PC-3 (cell line): Measurements from ENCODE around the gene ARHGAP11A. TPM values are rescaled to one million over a fixed set of nuclear protein-coding genes. Genes with fewer than 3 reads are reported as not detected.

Experiments used
- ATAC-seq: fragments of 200-7000 bp; cut with Tn5 transposase; 2 replicates; pipeline ENCODE4 v1.9.1; 2020; ENCODE audit warnings: mild to moderate bottlenecking, moderate library complexity
- BruUV-seq: library from RNA; stranded (reverse); fragments of 400-500 nt; replicated peaks from 2 replicates; lab custom pipeline; 2021; lab: Mats Ljungman, UMichigan
- CTCF ChIA-PET: fragments of 300-600 bp; sonication (Branson Sonifier 250); formaldehyde crosslinking; loops from one replicate; lab custom pipeline; 2022; ENCODE audit warnings: antibody characterized with exemption; lab: Charles Lee
- POLR2A ChIA-PET: fragments of 300-600 bp; sonication (Branson Sonifier 250); formaldehyde crosslinking; loops from one replicate; lab custom pipeline; 2022; ENCODE audit warnings: antibody characterized with exemption; ENCODE audit not compliant: unreplicated experiment; lab: Charles Lee
- DNase-seq: peaks from one replicate; pipeline ENCODE4 v3.0.0-alpha.2; 2015
- H2AFZ ChIP-seq: fragments of 300-600 bp; sonication (generic); 2 replicates; pipeline ENCODE4 v1.6.0; 2016; ENCODE audit warnings: antibody characterized with exemption, low read length
- H3F3A ChIP-seq: fragments of 300-600 bp; sonication (generic); one replicate; pipeline ENCODE4 v1.6.0; 2017; ENCODE audit warnings: antibody characterized with exemption, low read length, control low read depth, mild to moderate bottlenecking; ENCODE audit not compliant: unreplicated experiment
- H3K27ac ChIP-seq: fragments of 300-600 bp; sonication (generic); 2 replicates; pipeline ENCODE4 v1.5.1; 2016; ENCODE audit warnings: mild to moderate bottlenecking, low read length
- H3K27me3 ChIP-seq: fragments of 300-600 bp; sonication (generic); 2 replicates; pipeline ENCODE4 v1.6.1; 2016; ENCODE audit warnings: low read length, mixed read lengths
- H3K36me3 ChIP-seq: fragments of 300-600 bp; sonication (generic); 2 replicates; pipeline ENCODE4 v1.6.1; 2016; ENCODE audit warnings: low read depth, mixed run types, low read length, mixed read lengths
- H3K4me1 ChIP-seq: fragments of 300-600 bp; sonication (generic); 2 replicates; pipeline ENCODE4 v1.5.1; 2016; ENCODE audit warnings: low read length; ENCODE audit not compliant: insufficient read depth
- H3K4me2 ChIP-seq: fragments of 300-600 bp; sonication (generic); 2 replicates; pipeline ENCODE4 v1.6.0; 2016; ENCODE audit warnings: low read length
- H3K4me3 ChIP-seq: fragments of 300-600 bp; sonication (generic); 2 replicates; pipeline ENCODE4 v1.5.1; 2016; ENCODE audit warnings: mild to moderate bottlenecking, low read length, mixed read lengths
- H3K79me2 ChIP-seq: fragments of 300-600 bp; sonication (generic); 2 replicates; pipeline ENCODE4 v1.6.1; 2017; ENCODE audit warnings: low read length, mixed read lengths
- H3K9ac ChIP-seq: fragments of 300-600 bp; sonication (generic); 2 replicates; pipeline ENCODE4 v1.6.0; 2016; ENCODE audit warnings: mild to moderate bottlenecking, low read length
- H3K9me2 ChIP-seq: fragments of 300-600 bp; sonication (generic); replicated peaks from 2 replicates; pipeline ENCODE4 v1.6.1; 2016; ENCODE audit warnings: mixed run types, low read length, mixed read lengths
- H3K9me3 ChIP-seq: fragments of 300-600 bp; sonication (generic); 2 replicates; pipeline ENCODE4 v1.6.1; 2016; ENCODE audit warnings: low read length, mixed read lengths
- H4K20me1 ChIP-seq: fragments of 300-600 bp; sonication (generic); 2 replicates; pipeline ENCODE4 v1.6.1; 2016; ENCODE audit warnings: low read length, mixed read lengths
- EZH2 ChIP-seq: fragments of 300-600 bp; sonication (generic); IDR thresholded peaks from one replicate; pipeline ENCODE4 v1.6.1; 2017; ENCODE audit warnings: antibody characterized with exemption, mild to moderate bottlenecking, low read length; ENCODE audit not compliant: unreplicated experiment
- EZH2phosphoT487 ChIP-seq: fragments of 300-600 bp; sonication (generic); IDR thresholded peaks from 2 replicates; pipeline ENCODE4 v1.6.1; 2018; ENCODE audit warnings: mild to moderate bottlenecking, antibody characterized with exemption, low read length, borderline replicate concordance
- intact Hi-C: fragments of 100-400 bp; cut with micrococcal nuclease; formaldehyde crosslinking; loops from 2 replicates; pipeline ENCODE4 v1.9.0; 2023
- total RNA-seq: library from RNA; depleted of rRNA; stranded (reverse); fragments of >200 nt; gene quantifications from 2 replicates; pipeline ENCODE4 v1.2.3, GENCODE V29; 2014
- TF ChIP-seq, protein P1 (sequence below): fragments of 300-600 bp; sonication (generic); conservative IDR thresholded peaks from 2 replicates; pipeline ENCODE4 v1.5.1; 2017; ENCODE audit warnings: antibody characterized with exemption, low read depth, mild to moderate bottlenecking, low read length

Gene ARHGAP11A
- total RNA-seq, 1 experiment from 2014 or later = 38.2 TPM

DNA sequence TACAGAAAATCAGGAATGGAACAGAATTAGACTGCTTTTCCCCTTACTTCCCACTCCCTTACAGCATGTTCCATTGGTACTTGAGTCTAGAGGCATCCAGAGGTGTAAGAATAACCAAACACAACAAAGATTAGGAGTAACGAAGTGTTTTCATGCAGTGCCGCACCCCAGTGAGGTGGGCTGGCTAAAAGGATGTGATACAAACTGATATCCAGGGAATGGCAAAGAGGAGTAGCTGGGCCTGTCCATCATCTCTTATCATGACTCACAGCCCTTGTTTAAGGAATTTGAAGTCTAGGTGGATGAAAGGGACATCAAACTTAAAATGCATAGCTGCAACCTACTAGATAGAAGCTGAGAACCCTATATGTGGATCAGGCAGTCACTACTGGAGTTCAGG, 42.6 kb downstream of the ARHGAP11A start:
- no peaks in the 10 kb centered on the region for H3K9me3 ChIP-seq
- H3K4me3 ChIP-seq = no peak overlapping the region
- H2AFZ ChIP-seq = no peak overlapping the region
- peaks cover 9% of the 10 kb centered on the region for H3F3A ChIP-seq
- H3K79me2 ChIP-seq = no peaks in the 10 kb centered on the region
- CTCF ChIA-PET = interaction anchor here (1.2 kb wide), 1 partner anchor 9 kb away, joined by 5 read pairs; no protein-coding TSS in a partner anchor
- H3K27ac ChIP-seq = peak overlapping the region; percentile 90
- POLR2A ChIA-PET = interaction anchor here (0.6 kb wide), 1 partner anchor 411 kb away, joined by 7 read pairs; no protein-coding TSS in a partner anchor
- intact Hi-C loops = loop anchor here (2.0 kb wide), 1 partner anchor 411 kb away; no protein-coding TSS in a partner anchor
- TF ChIP-seq, protein P1, sequence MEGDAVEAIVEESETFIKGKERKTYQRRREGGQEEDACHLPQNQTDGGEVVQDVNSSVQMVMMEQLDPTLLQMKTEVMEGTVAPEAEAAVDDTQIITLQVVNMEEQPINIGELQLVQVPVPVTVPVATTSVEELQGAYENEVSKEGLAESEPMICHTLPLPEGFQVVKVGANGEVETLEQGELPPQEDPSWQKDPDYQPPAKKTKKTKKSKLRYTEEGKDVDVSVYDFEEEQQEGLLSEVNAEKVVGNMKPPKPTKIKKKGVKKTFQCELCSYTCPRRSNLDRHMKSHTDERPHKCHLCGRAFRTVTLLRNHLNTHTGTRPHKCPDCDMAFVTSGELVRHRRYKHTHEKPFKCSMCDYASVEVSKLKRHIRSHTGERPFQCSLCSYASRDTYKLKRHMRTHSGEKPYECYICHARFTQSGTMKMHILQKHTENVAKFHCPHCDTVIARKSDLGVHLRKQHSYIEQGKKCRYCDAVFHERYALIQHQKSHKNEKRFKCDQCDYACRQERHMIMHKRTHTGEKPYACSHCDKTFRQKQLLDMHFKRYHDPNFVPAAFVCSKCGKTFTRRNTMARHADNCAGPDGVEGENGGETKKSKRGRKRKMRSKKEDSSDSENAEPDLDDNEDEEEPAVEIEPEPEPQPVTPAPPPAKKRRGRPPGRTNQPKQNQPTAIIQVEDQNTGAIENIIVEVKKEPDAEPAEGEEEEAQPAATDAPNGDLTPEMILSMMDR = no peak
- TF ChIP-seq EZH2 (no peak), EZH2phosphoT487 (no peak)
- H3K4me1 ChIP-seq = peaks cover 58% of the 10 kb centered on the region
- H3K36me3 ChIP-seq = peaks cover 12% of the 10 kb centered on the region; the same call in 1 of the 2 replicates
- no peaks in the 10 kb centered on the region for H3K9me2 ChIP-seq
- no peak overlapping the region for H3K4me2 ChIP-seq
- no TSS peak for BruUV-seq
- H4K20me1 ChIP-seq = no peaks in the 10 kb centered on the region
- no peak for ATAC-seq
- no peaks in the 10 kb centered on the region for H3K27me3 ChIP-seq
- peak; percentile 31 for DNase-seq
- H3K9ac ChIP-seq = no peak overlapping the region

DNA sequence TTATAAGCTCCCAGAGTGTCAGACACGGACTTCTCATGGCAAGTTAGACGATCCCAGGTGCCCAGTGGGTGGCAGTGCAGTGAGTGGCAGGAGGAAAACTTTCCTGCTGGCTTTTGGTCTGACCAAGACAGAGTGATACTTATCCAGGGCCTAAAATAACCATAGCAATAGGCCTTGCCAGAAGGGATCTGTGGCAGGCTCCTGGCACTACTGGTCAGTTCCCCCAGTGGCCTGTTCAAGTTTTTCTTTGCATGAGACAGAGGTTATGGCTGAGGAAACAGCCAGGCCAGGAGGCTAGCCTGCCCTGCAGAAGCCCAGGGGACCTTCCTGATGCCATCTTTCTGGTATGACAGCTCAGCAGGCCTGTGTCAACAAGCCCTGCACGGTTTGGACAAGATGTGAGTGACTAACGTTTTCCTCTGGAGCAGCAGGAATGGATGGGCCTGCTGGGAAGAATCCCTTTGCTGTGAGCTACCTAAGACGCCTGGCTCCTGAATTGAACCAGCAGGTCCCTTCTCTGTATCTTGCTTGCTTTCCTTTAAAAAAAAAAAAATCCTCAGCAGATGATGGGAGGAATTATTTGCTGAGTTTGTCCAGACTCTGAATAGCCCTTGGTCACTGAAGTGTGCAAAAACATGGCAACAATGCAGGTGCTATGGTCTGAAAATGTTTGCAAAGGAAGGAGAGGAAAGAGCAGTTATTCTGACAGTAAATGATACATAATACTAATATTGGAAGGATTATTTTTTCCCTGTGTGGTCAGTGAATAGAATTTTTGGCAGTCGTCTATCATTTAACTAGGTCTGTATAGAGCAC, 44.2 kb downstream of the ARHGAP11A start:
- peak; percentile 83 for ATAC-seq
- H3K79me2 ChIP-seq = no peaks in the 10 kb centered on the region
- peak overlapping the region; percentile 52 for H3K9ac ChIP-seq
- peaks cover 9% of the 10 kb centered on the region for H3F3A ChIP-seq
- H3K9me2 ChIP-seq = no peaks in the 10 kb centered on the region
- ChIA-PET CTCF (interaction anchor here (0.5 to 1.8 kb wide), 9 partner anchors 8 to 1041 kb away, joined by 3 to 5 read pairs (median 4); no protein-coding TSS in a partner anchor), POLR2A (interaction anchor here (0.6 kb wide), 1 partner anchor 185 kb away, joined by 5 read pairs; no protein-coding TSS in a partner anchor)
- H3K4me1 ChIP-seq = peaks cover 58% of the 10 kb centered on the region
- no peak overlapping the region for H3K4me3 ChIP-seq
- peak; percentile 91 for DNase-seq
- peaks cover 11% of the 10 kb centered on the region; the same call in 1 of the 2 replicates for H3K36me3 ChIP-seq
- intact Hi-C loops = loop anchor here (1.0 to 5.0 kb wide), 4 partner anchors 48 to 473 kb away; no protein-coding TSS in a partner anchor
- peak overlapping the region; percentile 90 for H3K27ac ChIP-seq
- H3K4me2 ChIP-seq = peak overlapping the region; percentile 12
- H2AFZ ChIP-seq = no peak overlapping the region
- no peaks in the 10 kb centered on the region for H4K20me1 ChIP-seq
- BruUV-seq = no TSS peak
- no peaks in the 10 kb centered on the region for H3K27me3 ChIP-seq
- no peak for TF ChIP-seq EZH2
- TF ChIP-seq, protein P1 = peak; percentile 53
- no peaks in the 10 kb centered on the region for H3K9me3 ChIP-seq
